ENCODE results near the gene TRIM26. TPM values are rescaled to one million over a fixed set of nuclear protein-coding genes. Genes with fewer than 3 reads are reported as not detected.

TRIM26 gene
- total and polyA plus RNA-seq, 2 of the 8 experiments (the other 6 are each of a cell fraction or from before 2014, with no cell fraction given), result 21.5 to 32.3 TPM

- Histone ChIP-seq H3K27ac (ENCODE audit: low read depth, low read length) (no peak overlapping the region), H3K4ac (replicated peaks; ENCODE audit: insufficient read length, low read depth, low read length) (no peak overlapping the region), H3K56ac (replicated peaks; ENCODE audit: insufficient read length, low read depth, low read length) (no peak overlapping the region), H3K9ac (replicated peaks in 1 of 4; ENCODE audit: extremely low read depth in 1 of 4, low read depth in 3 of 4, low read length in 3 of 4) (no peak overlapping the region), H2BK15ac (ENCODE audit: low read length) (no peak overlapping the region), H4K5ac (ENCODE audit: insufficient read length, low read depth, low read length) (no peak overlapping the region), H3K36me3 (ENCODE audit: control insufficient read depth in 2 of 4, insufficient read depth in 4 of 4, low read length in 3 of 4) (no peaks in the 10 kb centered on the region), H3K79me1 (ENCODE audit: low read depth, low read length) (no peaks in the 10 kb centered on the region), H3K9me3 (ENCODE audit: insufficient read depth in 2 of 2, low read depth in 1 of 2, low read length in 1 of 2) (no peaks in the 10 kb centered on the region), H4K20me1 (replicated peaks in 1 of 2; ENCODE audit: control insufficient read depth in 1 of 2, insufficient read depth in 2 of 2, low read length in 2 of 2) (no peaks in the 10 kb centered on the region), H3K23ac (ENCODE audit: insufficient read length) (no peak overlapping the region), H3K27me3 (replicated peaks in 1 of 4; ENCODE audit: control insufficient read depth in 3 of 4, extremely low read depth in 1 of 4, insufficient read depth in 3 of 4, low read length in 3 of 4) (no peaks in the 10 kb centered on the region; a peak in 1 of 7 replicates), H2AFZ (ENCODE audit: low read length) (no peak overlapping the region), H2BK120ac (replicated peaks; ENCODE audit: low read depth, low read length) (no peak overlapping the region), H2BK20ac (ENCODE audit: low read length) (no peak overlapping the region), H3K23me2 (ENCODE audit: low read depth, low read length) (peaks cover 2% of the 10 kb centered on the region; the same call in 1 of the 2 replicates), H4K8ac (ENCODE audit: extremely low read depth, insufficient read depth, low read length) (no peak overlapping the region), H4K91ac (replicated peaks; ENCODE audit: insufficient read length, low read length) (no peak overlapping the region), H2BK5ac (ENCODE audit: low read depth, low read length) (no peak overlapping the region), H3K4me1 (replicated peaks in 1 of 4; ENCODE audit: control insufficient read depth in 3 of 4, insufficient read depth in 4 of 4, low read length in 3 of 4) (peaks cover 0 to 4% (median 0%) of the 10 kb centered on the region in 4 experiments; a peak in 2 of 7 replicates), H2AK5ac (ENCODE audit: low read depth, low read length) (no peak overlapping the region), H3K14ac (ENCODE audit: insufficient read length) (no peak overlapping the region), H3K18ac (ENCODE audit: extremely low read depth, low read length) (no peak overlapping the region), H2BK12ac (ENCODE audit: low read depth, low read length) (no peak overlapping the region), H3K4me3 (ENCODE audit: extremely low read depth in 1 of 4, insufficient read depth in 2 of 4, low read depth in 3 of 4, low read length in 4 of 4) (no peak overlapping the region), H3K79me2 (ENCODE audit: control insufficient read depth in 1 of 2, insufficient read depth in 2 of 2, low read length in 2 of 2) (no peaks in the 10 kb centered on the region), H3K4me2 (ENCODE audit: insufficient read depth in 1 of 2, low read depth in 2 of 2, low read length in 2 of 2) (no peak overlapping the region)
- no peak for TF ChIP-seq RNF2 (IDR thresholded peaks at IDR 0.05; ENCODE audit: borderline replicate concordance, low read depth, low read length, missing control alignments, poor library complexity, severe bottlenecking)
- TF ChIP-seq SP1 (IDR thresholded peaks at IDR 0.05; ENCODE audit: low read depth, low read length), result no peak
- no peak for TF ChIP-seq JUN (IDR thresholded peaks at IDR 0.05; ENCODE audit: low read depth, low read length)
- no peak for TF ChIP-seq ATF3 (IDR thresholded peaks at IDR 0.05; ENCODE audit: insufficient read depth, low read depth, low read length)
- TF ChIP-seq CBX5 (IDR thresholded peaks at IDR 0.05; ENCODE audit: low read depth, low read length), result no peak
- no peak for TF ChIP-seq SUZ12 (IDR thresholded peaks at IDR 0.05; ENCODE audit: low read length)
- no peak for TF ChIP-seq EZH2 (IDR thresholded peaks at IDR 0.05; ENCODE audit: low read depth, low read length, severe bottlenecking)
- TF ChIP-seq KDM5A (IDR thresholded peaks at IDR 0.05; ENCODE audit: low read length), result no peak
- no peak for TF ChIP-seq ASH2L (IDR thresholded peaks at IDR 0.05; ENCODE audit: low read length)
- CTCF ChIA-PET (ENCODE audit: partially characterized antibody), result interaction anchor here (5.4 to 6.9 kb wide), 2 partner anchors 17 kb away, joined by 27 to 50 read pairs; no protein-coding TSS in a partner anchor
- DNase-seq (ENCODE audit: low read depth in 1 of 2, low spot score in 2 of 2) (no peak), FAIRE-seq (no peak)
- POLR2A ChIA-PET (ENCODE audit: partially characterized antibody), result no interaction called here
- WGBS, 2 experiments (ENCODE audit: extremely low coverage in 1 of 2, insufficient coverage in 1 of 2, insufficient read length in 1 of 2, insufficient replicate concordance in 2 of 2, low coverage in 1 of 2, low lambda C conversion rate in 2 of 2, missing lambda C conversion rate in 1 of 2), result 59% methylated on average over 3 of the region's 3 CpGs; no CpG with 5 or more reads in 1 of the 2 experiments
Measured at GRCh38 chr6:30149234-30149633, 64.0 kb downstream of the TRIM26 start.
